Amniotic epithelial cell (primary cell): ENCODE measurements around the gene WDR18.

Source experiments
- DNase-seq: peaks from one replicate; pipeline ENCODE4 v3.0.0-alpha.2; 2010; ENCODE audit warnings: low read depth

Gene WDR18

DNA sequence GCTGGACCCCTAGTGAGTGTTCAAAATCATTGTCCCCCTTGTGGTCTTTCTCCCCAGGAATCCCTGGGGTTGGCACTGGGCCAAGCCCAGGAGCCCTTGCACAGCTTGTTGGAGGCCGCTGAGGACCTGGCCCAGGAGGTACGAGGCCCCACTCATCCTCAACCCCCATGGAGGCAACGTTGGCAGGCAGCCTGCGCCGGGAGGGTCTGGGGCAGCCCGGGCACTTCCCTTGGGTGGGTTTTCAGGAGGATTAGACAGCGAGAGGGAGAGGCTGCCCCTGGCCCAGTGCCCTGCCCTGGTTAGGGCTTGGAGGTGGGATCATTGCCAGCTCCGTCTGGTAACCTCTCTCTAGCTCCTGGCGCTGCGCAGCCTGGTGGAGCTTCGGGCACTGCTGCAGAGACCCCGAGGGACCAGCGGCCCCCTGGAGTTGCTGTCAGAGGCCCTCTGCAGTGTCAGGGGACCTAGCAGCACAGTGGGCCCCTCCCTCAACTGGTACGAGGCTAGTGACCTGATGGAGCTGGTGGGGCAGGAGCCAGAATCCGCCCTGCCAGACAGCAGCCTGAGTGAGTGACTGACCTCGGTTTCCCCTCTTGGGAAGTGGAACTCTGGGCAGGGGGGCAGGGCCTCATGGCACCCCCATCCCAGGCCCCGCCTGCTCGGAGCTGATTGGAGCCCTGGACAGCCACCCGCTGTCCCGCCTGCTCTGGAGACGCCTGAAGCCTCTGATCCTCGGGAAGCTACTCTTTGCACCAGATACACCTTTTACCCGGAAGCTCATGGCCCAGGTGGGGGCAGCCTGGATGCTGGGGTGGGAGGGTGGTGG lies 58.8 kb downstream of the WDR18 start:
- no peak for DNase-seq
